HepG2 (cell line): ENCODE results near the gene DHX57. TPM values are rescaled to one million over a fixed set of nuclear protein-coding genes. Genes with fewer than 3 reads are reported as not detected.

Source experiments
- DPF2 ChIP-seq: sonication (generic); formaldehyde crosslinking; IDR thresholded peaks from 2 replicates; pipeline ENCODE4 v1.4.0; 2020; ENCODE audit warnings: mild to moderate bottlenecking, low read depth, missing genetic modification reagents, borderline replicate concordance
- HDAC2 ChIP-seq: sonication (generic); formaldehyde crosslinking; IDR thresholded peaks from 2 replicates; pipeline ENCODE4 v1.4.0; 2020; ENCODE audit warnings: missing genetic modification reagents
- RXRA ChIP-seq: sonication (generic); formaldehyde crosslinking; IDR thresholded peaks from 2 replicates; pipeline ENCODE4 v1.5.1; 2020; ENCODE audit warnings: missing genetic modification reagents
- ZFP90 ChIP-seq: sonication (generic); formaldehyde crosslinking; IDR thresholded peaks from 2 replicates; pipeline ENCODE4 v1.8.0; 2022; ENCODE audit warnings: missing genetic modification reagents, mild to moderate bottlenecking, inconsistent platforms, borderline replicate concordance
- ZNF660 ChIP-seq: sonication (generic); formaldehyde crosslinking; IDR thresholded peaks from 2 replicates; pipeline ENCODE4 v1.5.1; 2020; ENCODE audit warnings: mild to moderate bottlenecking, low read depth, missing genetic modification reagents, borderline replicate concordance
- ZNF672 ChIP-seq: sonication (generic); formaldehyde crosslinking; IDR thresholded peaks from 2 replicates; pipeline ENCODE4 v1.8.1; 2022; ENCODE audit warnings: missing genetic modification reagents
- ZNF772 ChIP-seq: sonication (generic); formaldehyde crosslinking; IDR thresholded peaks from 2 replicates; pipeline ENCODE4 v1.5.0; 2020; ENCODE audit warnings: mild to moderate bottlenecking, missing genetic modification reagents
- ZNF782 ChIP-seq: sonication (generic); formaldehyde crosslinking; IDR thresholded peaks from 2 replicates; pipeline ENCODE4 v1.4.0; 2020; ENCODE audit warnings: missing genetic modification reagents, mild to moderate bottlenecking, borderline replicate concordance
- ZNF792 ChIP-seq: IDR thresholded peaks from 2 replicates; pipeline ENCODE4 v1.6.1; 2016
- polyA plus RNA-seq, 8 experiments: library from polyadenylated mRNA; depleted of rRNA in 3 of 8; stranded (reverse) in 7 of 8; unstranded in 1 of 8; fragments of >200 nt; fragmentation: Illumina TruSeq in 4 of 8; extraction: Trizol in 4 of 8; gene quantifications; 2 replicates each; pipeline versions ENCODE4 v1.2.1 to v1.2.3, GENCODE V29; 2011 to 2016; ENCODE audit warnings: low read depth in 4 of 8, missing spikeins in 1 of 8, mixed read lengths in 1 of 8; ENCODE audit not compliant: insufficient read depth in 1 of 8
- total RNA-seq, 5 experiments: library from RNA; depleted of rRNA; stranded (reverse); fragments of >200 nt; fragmentation: Illumina TruSeq; extraction: Trizol; gene quantifications; 2 replicates each; pipeline ENCODE4 v1.2.3, GENCODE V29; 2016; ENCODE audit warnings: low read depth in 1 of 5
- TF ChIP-seq, protein P1 (sequence below): sonication (generic); formaldehyde crosslinking; IDR thresholded peaks from 2 replicates; pipeline ENCODE4 v1.8.0; 2022; ENCODE audit warnings: missing genetic modification reagents, mild to moderate bottlenecking, borderline replicate concordance
- TF ChIP-seq, protein P2 (sequence below), 2 experiments: sonication (generic) in 1 of 2; formaldehyde crosslinking in 1 of 2; IDR thresholded peaks; 2 replicates each; pipeline versions ENCODE4 v1.4.0 to v1.6.1; 2016 to 2020; ENCODE audit warnings: borderline replicate concordance in 1 of 2, low read depth in 1 of 2, mild to moderate bottlenecking in 1 of 2, missing genetic modification reagents in 1 of 2
- TF ChIP-seq, protein P3 (sequence below): sonication (generic); formaldehyde crosslinking; IDR thresholded peaks from 2 replicates; pipeline ENCODE4 v1.4.0; 2020; ENCODE audit warnings: missing genetic modification reagents, borderline replicate concordance
- TF ChIP-seq, protein P4 (sequence below): IDR thresholded peaks from 2 replicates; pipeline ENCODE4 v1.6.1; 2016
- TF ChIP-seq, protein P5 (sequence below): sonication (generic); formaldehyde crosslinking; IDR thresholded peaks from 2 replicates; pipeline ENCODE4 v1.4.0; 2020; ENCODE audit warnings: missing genetic modification reagents
- TF ChIP-seq, protein P6 (sequence below): sonication (generic); formaldehyde crosslinking; IDR thresholded peaks from 2 replicates; pipeline ENCODE4 v1.4.0; 2020; ENCODE audit warnings: mild to moderate bottlenecking, low read depth, missing genetic modification reagents

Gene DHX57
- total and polyA plus RNA-seq, 2 of the 13 experiments (the other 11 are each of a cell fraction or from before 2014, with no cell fraction given): 9.2 to 24.2 TPM

DNA sequence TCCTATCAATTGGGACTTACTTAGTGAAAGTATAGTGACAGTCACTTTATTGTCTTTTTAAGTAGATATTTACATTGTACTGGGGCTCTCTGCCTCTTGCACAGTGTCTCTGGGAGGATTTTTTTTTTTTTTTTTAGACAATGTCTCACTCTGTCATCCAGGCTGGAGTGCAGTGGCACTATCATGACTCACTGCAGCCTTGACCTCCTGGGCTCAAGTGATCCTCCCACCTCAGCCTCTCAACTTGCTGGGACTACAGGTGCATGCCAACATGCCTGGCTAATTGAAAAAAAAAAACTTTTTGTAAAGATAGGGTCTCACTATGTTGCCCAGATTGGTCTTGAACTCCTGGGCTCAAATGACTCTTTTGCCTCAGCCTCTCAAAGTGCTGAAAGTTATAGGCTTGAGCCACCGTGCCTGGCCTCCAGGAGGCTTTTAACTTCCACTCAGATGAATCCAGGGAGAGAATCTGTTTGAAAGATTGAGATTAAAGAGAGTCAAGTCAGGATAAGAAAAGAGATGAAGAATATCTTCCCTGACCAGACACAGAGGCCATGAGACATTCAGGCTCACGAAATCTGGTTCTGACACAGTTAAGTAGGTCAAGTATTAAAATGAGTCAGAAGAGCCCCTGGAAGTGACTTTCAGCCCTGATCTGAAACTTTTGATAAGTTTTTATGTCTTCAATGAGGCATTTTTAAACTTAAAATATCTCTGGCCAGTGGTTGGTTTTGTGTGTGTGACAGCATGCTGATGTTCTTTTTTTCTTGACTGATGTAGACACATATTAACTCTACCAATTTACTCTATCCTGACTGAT lies 32.2 kb upstream of the DHX57 start (continued):
- TF ChIP-seq, protein P1, sequence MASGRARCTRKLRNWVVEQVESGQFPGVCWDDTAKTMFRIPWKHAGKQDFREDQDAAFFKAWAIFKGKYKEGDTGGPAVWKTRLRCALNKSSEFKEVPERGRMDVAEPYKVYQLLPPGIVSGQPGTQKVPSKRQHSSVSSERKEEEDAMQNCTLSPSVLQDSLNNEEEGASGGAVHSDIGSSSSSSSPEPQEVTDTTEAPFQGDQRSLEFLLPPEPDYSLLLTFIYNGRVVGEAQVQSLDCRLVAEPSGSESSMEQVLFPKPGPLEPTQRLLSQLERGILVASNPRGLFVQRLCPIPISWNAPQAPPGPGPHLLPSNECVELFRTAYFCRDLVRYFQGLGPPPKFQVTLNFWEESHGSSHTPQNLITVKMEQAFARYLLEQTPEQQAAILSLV (CRISPR knock-in tag): no peak
- TF ChIP-seq RXRA (CRISPR knock-in tag): peak; percentile 69; the same call in 1 of the 2 replicates
- TF ChIP-seq ZFP90 (CRISPR knock-in tag): no peak
- TF ChIP-seq, protein P2, sequence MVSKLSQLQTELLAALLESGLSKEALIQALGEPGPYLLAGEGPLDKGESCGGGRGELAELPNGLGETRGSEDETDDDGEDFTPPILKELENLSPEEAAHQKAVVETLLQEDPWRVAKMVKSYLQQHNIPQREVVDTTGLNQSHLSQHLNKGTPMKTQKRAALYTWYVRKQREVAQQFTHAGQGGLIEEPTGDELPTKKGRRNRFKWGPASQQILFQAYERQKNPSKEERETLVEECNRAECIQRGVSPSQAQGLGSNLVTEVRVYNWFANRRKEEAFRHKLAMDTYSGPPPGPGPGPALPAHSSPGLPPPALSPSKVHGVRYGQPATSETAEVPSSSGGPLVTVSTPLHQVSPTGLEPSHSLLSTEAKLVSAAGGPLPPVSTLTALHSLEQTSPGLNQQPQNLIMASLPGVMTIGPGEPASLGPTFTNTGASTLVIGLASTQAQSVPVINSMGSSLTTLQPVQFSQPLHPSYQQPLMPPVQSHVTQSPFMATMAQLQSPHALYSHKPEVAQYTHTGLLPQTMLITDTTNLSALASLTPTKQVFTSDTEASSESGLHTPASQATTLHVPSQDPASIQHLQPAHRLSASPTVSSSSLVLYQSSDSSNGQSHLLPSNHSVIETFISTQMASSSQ (IDR thresholded peaks at IDR 0.05; ENCODE audit: low read depth): no peak
- TF ChIP-seq, protein P2 (CRISPR knock-in tag; IDR thresholded peaks at IDR 0.05; ENCODE audit: borderline replicate concordance): peak; percentile 58; the same call in 1 of the 2 replicates
- TF ChIP-seq, protein P3, sequence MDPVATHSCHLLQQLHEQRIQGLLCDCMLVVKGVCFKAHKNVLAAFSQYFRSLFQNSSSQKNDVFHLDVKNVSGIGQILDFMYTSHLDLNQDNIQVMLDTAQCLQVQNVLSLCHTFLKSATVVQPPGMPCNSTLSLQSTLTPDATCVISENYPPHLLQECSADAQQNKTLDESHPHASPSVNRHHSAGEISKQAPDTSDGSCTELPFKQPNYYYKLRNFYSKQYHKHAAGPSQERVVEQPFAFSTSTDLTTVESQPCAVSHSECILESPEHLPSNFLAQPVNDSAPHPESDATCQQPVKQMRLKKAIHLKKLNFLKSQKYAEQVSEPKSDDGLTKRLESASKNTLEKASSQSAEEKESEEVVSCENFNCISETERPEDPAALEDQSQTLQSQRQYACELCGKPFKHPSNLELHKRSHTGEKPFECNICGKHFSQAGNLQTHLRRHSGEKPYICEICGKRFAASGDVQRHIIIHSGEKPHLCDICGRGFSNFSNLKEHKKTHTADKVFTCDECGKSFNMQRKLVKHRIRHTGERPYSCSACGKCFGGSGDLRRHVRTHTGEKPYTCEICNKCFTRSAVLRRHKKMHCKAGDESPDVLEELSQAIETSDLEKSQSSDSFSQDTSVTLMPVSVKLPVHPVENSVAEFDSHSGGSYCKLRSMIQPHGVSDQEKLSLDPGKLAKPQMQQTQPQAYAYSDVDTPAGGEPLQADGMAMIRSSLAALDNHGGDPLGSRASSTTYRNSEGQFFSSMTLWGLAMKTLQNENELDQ (CRISPR knock-in tag): no peak
- TF ChIP-seq, protein P4, sequence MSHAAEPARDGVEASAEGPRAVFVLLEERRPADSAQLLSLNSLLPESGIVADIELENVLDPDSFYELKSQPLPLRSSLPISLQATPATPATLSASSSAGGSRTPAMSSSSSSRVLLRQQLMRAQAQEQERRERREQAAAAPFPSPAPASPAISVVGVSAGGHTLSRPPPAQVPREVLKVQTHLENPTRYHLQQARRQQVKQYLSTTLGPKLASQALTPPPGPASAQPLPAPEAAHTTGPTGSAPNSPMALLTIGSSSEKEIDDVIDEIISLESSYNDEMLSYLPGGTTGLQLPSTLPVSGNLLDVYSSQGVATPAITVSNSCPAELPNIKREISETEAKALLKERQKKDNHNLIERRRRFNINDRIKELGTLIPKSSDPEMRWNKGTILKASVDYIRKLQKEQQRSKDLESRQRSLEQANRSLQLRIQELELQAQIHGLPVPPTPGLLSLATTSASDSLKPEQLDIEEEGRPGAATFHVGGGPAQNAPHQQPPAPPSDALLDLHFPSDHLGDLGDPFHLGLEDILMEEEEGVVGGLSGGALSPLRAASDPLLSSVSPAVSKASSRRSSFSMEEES: 0 out of 2 replicates have a peak, but pooled peaks have one; percentile 38
- TF ChIP-seq ZNF792 (CRISPR knock-in tag): peak; percentile 81
- peak; percentile 75; the same call in 1 of the 2 replicates for TF ChIP-seq HDAC2 (CRISPR knock-in tag)
- no peak for TF ChIP-seq ZNF772 (CRISPR knock-in tag)
- TF ChIP-seq ZNF672 (CRISPR knock-in tag): no peak
- TF ChIP-seq ZNF782 (CRISPR knock-in tag): no peak
- no peak for TF ChIP-seq ZNF660 (CRISPR knock-in tag)
- TF ChIP-seq, protein P5, sequence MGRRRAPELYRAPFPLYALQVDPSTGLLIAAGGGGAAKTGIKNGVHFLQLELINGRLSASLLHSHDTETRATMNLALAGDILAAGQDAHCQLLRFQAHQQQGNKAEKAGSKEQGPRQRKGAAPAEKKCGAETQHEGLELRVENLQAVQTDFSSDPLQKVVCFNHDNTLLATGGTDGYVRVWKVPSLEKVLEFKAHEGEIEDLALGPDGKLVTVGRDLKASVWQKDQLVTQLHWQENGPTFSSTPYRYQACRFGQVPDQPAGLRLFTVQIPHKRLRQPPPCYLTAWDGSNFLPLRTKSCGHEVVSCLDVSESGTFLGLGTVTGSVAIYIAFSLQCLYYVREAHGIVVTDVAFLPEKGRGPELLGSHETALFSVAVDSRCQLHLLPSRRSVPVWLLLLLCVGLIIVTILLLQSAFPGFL (CRISPR knock-in tag): no peak
- TF ChIP-seq DPF2 (CRISPR knock-in tag): peak; percentile 73
- TF ChIP-seq, protein P6, sequence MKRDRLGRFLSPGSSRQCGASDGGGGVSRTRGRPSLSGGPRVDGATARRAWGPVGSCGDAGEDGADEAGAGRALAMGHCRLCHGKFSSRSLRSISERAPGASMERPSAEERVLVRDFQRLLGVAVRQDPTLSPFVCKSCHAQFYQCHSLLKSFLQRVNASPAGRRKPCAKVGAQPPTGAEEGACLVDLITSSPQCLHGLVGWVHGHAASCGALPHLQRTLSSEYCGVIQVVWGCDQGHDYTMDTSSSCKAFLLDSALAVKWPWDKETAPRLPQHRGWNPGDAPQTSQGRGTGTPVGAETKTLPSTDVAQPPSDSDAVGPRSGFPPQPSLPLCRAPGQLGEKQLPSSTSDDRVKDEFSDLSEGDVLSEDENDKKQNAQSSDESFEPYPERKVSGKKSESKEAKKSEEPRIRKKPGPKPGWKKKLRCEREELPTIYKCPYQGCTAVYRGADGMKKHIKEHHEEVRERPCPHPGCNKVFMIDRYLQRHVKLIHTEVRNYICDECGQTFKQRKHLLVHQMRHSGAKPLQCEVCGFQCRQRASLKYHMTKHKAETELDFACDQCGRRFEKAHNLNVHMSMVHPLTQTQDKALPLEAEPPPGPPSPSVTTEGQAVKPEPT (CRISPR knock-in tag): no peak
